ENCODE results near the gene BAAT.

The BAAT gene

DNA sequence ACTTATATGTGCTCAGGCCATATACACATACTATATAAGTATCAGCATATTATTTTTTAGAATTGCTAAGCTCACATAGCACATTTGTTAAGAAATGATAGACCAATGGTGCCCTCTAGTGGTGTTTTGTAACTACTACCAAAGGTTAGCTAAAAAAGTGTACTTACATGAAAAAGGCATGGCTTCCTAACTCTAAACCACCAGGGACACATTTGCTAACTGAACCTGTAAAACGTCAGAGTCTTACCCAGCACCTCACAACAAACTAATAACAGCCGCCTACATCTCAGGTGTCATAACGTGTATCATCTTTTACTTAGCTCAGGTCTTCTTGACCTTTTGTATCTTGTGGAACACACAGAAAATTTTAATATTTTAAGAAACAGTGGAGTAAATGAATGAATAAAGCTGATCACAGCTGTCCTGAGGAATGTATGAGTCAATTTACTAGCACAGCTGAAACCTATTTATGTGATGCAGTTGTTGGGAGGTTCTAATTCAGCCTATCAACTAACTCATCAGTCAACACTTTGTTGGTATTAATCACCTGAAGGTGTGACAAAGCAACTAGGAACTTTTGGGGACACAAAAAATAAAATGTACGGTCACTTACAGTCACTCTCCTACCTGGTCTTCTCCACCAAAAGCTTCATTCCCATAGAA, 72.9 kb downstream of the BAAT start:
- FAIRE-seq, result peak; percentile 90

DNA sequence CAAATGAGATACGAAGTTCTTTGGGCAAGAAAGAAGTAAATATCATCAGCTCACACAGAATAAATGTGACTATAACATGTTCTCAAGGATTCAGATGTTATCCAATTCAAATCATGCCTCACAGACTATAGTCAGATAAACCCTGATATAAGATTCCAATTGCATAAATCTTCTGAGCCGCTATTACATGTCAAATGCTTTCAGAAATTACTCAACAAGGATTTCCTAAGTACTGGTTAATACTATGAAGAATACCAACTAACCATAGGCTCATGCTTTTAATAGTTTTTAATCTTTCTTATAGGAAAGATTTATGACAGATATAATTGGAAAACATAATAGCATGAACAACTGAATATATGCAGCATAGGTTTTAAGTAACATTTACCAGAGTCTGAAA, 73.6 kb downstream of the BAAT start:
- no peak for FAIRE-seq

Measured in TTC549 (cell line).